GM19193 (cell line): ENCODE results near the gene GLDN.

Experiments
- POLR2A ChIP-seq: IDR thresholded peaks from 4 replicates; pipeline ENCODE4 v1.6.1; 2011; ENCODE audit not compliant: insufficient read depth, insufficient read length; ENCODE audit errors: extremely low read depth

Gene GLDN

GRCh38 chr15:51414256-51414860 lies 72.9 kb downstream of the GLDN start:
- TF ChIP-seq POLR2A, result no peak

GRCh38 chr15:51416129-51416528 lies 74.7 kb downstream of the GLDN start:
- TF ChIP-seq POLR2A, result no peak

GRCh38 chr15:51424780-51425179 lies 83.3 kb downstream of the GLDN start:
- TF ChIP-seq POLR2A, result no peak

GRCh38 chr15:51425517-51426040 lies 84.1 kb downstream of the GLDN start:
- TF ChIP-seq POLR2A, result no peak

- TF ChIP-seq POLR2A, result no peak
Observed at GRCh38 chr15:51438526-51438925, 97.1 kb downstream of the GLDN start.

- TF ChIP-seq POLR2A, result no peak
Observed at GRCh38 chr15:51443282-51443914, 101.9 kb downstream of the GLDN start.

- no peak for TF ChIP-seq POLR2A
Observed at GRCh38 chr15:51444112-51444511, 102.7 kb downstream of the GLDN start.

- TF ChIP-seq POLR2A, result no peak
Observed at GRCh38 chr15:51444807-51445206, 103.4 kb downstream of the GLDN start.

GRCh38 chr15:51447855-51448621 lies 106.6 kb downstream of the GLDN start:
- no peak for TF ChIP-seq POLR2A

GRCh38 chr15:51448622-51449399 lies 107.4 kb downstream of the GLDN start:
- TF ChIP-seq POLR2A, result no peak

- TF ChIP-seq POLR2A, result no peak
Observed at GRCh38 chr15:51450001-51450400, 108.5 kb downstream of the GLDN start.
